HepG2 (cell line): ENCODE data around the gene PARP16. TPM values are rescaled to one million over a fixed set of nuclear protein-coding genes. Genes with fewer than 3 reads are reported as not detected.

ENCODE experiments used
- CAMTA2 ChIP-seq: sonication (generic); formaldehyde crosslinking; IDR thresholded peaks from 2 replicates; pipeline ENCODE4 v1.4.0; 2020; ENCODE audit warnings: mild to moderate bottlenecking, missing genetic modification reagents, borderline replicate concordance
- EHMT2 ChIP-seq: fragments of 200-600 bp; sonication (generic); IDR thresholded peaks from 2 replicates; pipeline ENCODE4 v1.7.0; 2017; ENCODE audit warnings: antibody characterized with exemption, low read depth, low read length, borderline replicate concordance
- NCOA2 ChIP-seq: sonication (generic); formaldehyde crosslinking; IDR thresholded peaks from 2 replicates; pipeline ENCODE4 v1.8.0; 2022; ENCODE audit warnings: inconsistent platforms
- NFE2L1 ChIP-seq: sonication (generic); formaldehyde crosslinking; IDR thresholded peaks from 2 replicates; pipeline ENCODE4 v1.4.0; 2020; ENCODE audit warnings: missing genetic modification reagents, mild to moderate bottlenecking, borderline replicate concordance
- PHF5A ChIP-seq: IDR thresholded peaks from one replicate; pipeline ENCODE4 v1.6.1; 2018; ENCODE audit warnings: low read depth, missing genetic modification reagents; ENCODE audit not compliant: unreplicated experiment
- RBM39 ChIP-seq: fragments of 200-400 bp; formaldehyde crosslinking; IDR thresholded peaks from one replicate; pipeline ENCODE4 v1.6.1; 2018; ENCODE audit warnings: antibody characterized with exemption, mild to moderate bottlenecking, low read depth, low read length; ENCODE audit not compliant: poor library complexity, severe bottlenecking
- SPEN ChIP-seq: sonication (generic); formaldehyde crosslinking; IDR thresholded peaks from 2 replicates; pipeline ENCODE4 v1.5.1; 2020; ENCODE audit warnings: low read depth, mild to moderate bottlenecking, missing genetic modification reagents
- TOPORS ChIP-seq: sonication (generic); formaldehyde crosslinking; IDR thresholded peaks from 2 replicates; pipeline ENCODE4 v1.8.0; 2023; ENCODE audit warnings: mild to moderate bottlenecking, missing genetic modification reagents
- ZBTB7B ChIP-seq: sonication (generic); formaldehyde crosslinking; IDR thresholded peaks from 2 replicates; pipeline ENCODE4 v1.4.0; 2020; ENCODE audit warnings: missing genetic modification reagents
- ZFP1 ChIP-seq: IDR thresholded peaks from 2 replicates; pipeline ENCODE4 v1.6.1; 2016
- ZNF20 ChIP-seq: sonication (generic); formaldehyde crosslinking; IDR thresholded peaks from 2 replicates; pipeline ENCODE4 v1.4.0; 2020; ENCODE audit warnings: mild to moderate bottlenecking, moderate library complexity, missing genetic modification reagents
- ZNF383 ChIP-seq: sonication (generic); formaldehyde crosslinking; IDR thresholded peaks from 2 replicates; pipeline ENCODE4 v1.4.0; 2020; ENCODE audit warnings: missing genetic modification reagents, mild to moderate bottlenecking, borderline replicate concordance
- ZNF839 ChIP-seq: sonication (generic); formaldehyde crosslinking; IDR thresholded peaks from 2 replicates; pipeline ENCODE4 v1.4.0; 2020; ENCODE audit warnings: missing genetic modification reagents, mild to moderate bottlenecking, borderline replicate concordance
- polyA plus RNA-seq, 8 experiments: library from polyadenylated mRNA; depleted of rRNA in 3 of 8; stranded (reverse) in 7 of 8; unstranded in 1 of 8; fragments of >200 nt; fragmentation: Illumina TruSeq in 4 of 8; extraction: Trizol in 4 of 8; gene quantifications; 2 replicates each; pipeline versions ENCODE4 v1.2.1 to v1.2.3, GENCODE V29; 2011 to 2016; ENCODE audit warnings: low read depth in 4 of 8, missing spikeins in 1 of 8, mixed read lengths in 1 of 8; ENCODE audit not compliant: insufficient read depth in 1 of 8
- total RNA-seq, 5 experiments: library from RNA; depleted of rRNA; stranded (reverse); fragments of >200 nt; fragmentation: Illumina TruSeq; extraction: Trizol; gene quantifications; 2 replicates each; pipeline ENCODE4 v1.2.3, GENCODE V29; 2016; ENCODE audit warnings: low read depth in 1 of 5
- TF ChIP-seq, protein P1 (sequence below), 2 experiments: IDR thresholded peaks; 2 replicates each; pipeline ENCODE4 v1.6.1; 2011 to 2012; ENCODE audit warnings: low read length in 2 of 2, borderline replicate concordance in 1 of 2, low read depth in 1 of 2, mild to moderate bottlenecking in 1 of 2, moderate library complexity in 1 of 2
- TF ChIP-seq, protein P2 (sequence below): sonication (generic); formaldehyde crosslinking; IDR thresholded peaks from 2 replicates; pipeline ENCODE4 v1.8.0; 2022; ENCODE audit warnings: mild to moderate bottlenecking, missing genetic modification reagents; ENCODE audit not compliant: insufficient replicate concordance
- TF ChIP-seq, protein P3 (sequence below): sonication (generic); formaldehyde crosslinking; IDR thresholded peaks from 2 replicates; pipeline ENCODE4 v1.5.0; 2020; ENCODE audit warnings: missing genetic modification reagents
- TF ChIP-seq, protein P4 (sequence below): sonication (generic); formaldehyde crosslinking; IDR thresholded peaks from 2 replicates; pipeline ENCODE4 v1.4.0; 2020; ENCODE audit warnings: mild to moderate bottlenecking, missing genetic modification reagents
- TF ChIP-seq, protein P5 (sequence below): sonication (generic); formaldehyde crosslinking; IDR thresholded peaks from 2 replicates; pipeline ENCODE4 v1.4.0; 2020; ENCODE audit warnings: missing genetic modification reagents, low read depth, mild to moderate bottlenecking, borderline replicate concordance
- TF ChIP-seq, protein P6 (sequence below): sonication (generic); formaldehyde crosslinking; IDR thresholded peaks from 2 replicates; pipeline ENCODE4 v1.4.0; 2020; ENCODE audit warnings: mild to moderate bottlenecking, missing genetic modification reagents

PARP16 gene
- total and polyA plus RNA-seq, 2 of the 13 experiments (the other 11 are each of a cell fraction or from before 2014, with no cell fraction given), result 6.8 to 7.6 TPM

DNA sequence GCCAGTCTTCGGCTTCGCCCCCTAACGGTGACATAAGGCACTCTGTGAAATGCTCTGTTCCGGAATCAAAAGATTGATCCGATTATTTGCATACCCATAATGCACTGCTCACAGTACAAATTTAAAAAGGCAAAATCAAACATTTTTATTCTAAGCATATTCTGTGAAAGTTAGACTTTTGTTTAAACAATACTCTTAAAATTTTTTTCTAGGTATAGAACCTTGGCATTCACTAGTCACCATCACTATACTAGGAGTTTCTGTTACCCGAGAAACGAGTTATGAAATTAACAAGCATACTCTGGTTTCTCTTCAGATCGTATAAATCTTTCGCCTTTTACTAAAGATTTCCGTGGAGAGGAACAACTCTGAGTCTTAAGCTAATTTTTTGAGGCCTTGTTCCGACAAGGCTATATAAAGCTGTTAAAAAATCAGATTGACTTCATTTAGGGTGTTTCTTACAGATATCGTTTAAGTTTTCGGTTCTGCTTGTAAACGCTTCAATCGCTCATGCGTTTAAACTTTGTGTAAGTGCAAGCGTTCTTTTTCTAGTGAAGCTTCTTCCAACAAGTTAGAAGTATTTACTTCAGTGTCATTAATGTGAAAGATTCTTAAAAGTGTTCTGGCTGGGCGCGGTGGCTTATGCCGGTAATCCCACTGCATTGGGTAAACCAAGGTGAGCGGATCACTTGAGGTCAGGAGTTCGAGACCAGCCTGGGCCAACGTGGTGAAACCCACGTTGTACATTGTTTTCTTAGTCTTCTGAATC lies 17.9 kb upstream of the PARP16 start, which contains the start of gene RNU5B-1 (continued):
- TF ChIP-seq PHF5A (CRISPR knock-in tag) (peak; percentile 90), TOPORS (CRISPR knock-in tag) (no peak; the same call in 1 of the 2 replicates), SPEN (CRISPR knock-in tag) (no peak), NFE2L1 (CRISPR knock-in tag) (no peak), NCOA2 (CRISPR knock-in tag) (peak; percentile 83), ZNF839 (CRISPR knock-in tag) (no peak), ZNF383 (CRISPR knock-in tag) (peak; percentile 93; the same call in 1 of the 2 replicates), ZFP1 (CRISPR knock-in tag) (peak; percentile 96), EHMT2 (no peak), ZBTB7B (CRISPR knock-in tag) (peak; percentile 53), CAMTA2 (CRISPR knock-in tag) (no peak), RBM39 (no peak), ZNF20 (peak; percentile 84; the same call in 1 of the 2 replicates)
- TF ChIP-seq, protein P1, sequence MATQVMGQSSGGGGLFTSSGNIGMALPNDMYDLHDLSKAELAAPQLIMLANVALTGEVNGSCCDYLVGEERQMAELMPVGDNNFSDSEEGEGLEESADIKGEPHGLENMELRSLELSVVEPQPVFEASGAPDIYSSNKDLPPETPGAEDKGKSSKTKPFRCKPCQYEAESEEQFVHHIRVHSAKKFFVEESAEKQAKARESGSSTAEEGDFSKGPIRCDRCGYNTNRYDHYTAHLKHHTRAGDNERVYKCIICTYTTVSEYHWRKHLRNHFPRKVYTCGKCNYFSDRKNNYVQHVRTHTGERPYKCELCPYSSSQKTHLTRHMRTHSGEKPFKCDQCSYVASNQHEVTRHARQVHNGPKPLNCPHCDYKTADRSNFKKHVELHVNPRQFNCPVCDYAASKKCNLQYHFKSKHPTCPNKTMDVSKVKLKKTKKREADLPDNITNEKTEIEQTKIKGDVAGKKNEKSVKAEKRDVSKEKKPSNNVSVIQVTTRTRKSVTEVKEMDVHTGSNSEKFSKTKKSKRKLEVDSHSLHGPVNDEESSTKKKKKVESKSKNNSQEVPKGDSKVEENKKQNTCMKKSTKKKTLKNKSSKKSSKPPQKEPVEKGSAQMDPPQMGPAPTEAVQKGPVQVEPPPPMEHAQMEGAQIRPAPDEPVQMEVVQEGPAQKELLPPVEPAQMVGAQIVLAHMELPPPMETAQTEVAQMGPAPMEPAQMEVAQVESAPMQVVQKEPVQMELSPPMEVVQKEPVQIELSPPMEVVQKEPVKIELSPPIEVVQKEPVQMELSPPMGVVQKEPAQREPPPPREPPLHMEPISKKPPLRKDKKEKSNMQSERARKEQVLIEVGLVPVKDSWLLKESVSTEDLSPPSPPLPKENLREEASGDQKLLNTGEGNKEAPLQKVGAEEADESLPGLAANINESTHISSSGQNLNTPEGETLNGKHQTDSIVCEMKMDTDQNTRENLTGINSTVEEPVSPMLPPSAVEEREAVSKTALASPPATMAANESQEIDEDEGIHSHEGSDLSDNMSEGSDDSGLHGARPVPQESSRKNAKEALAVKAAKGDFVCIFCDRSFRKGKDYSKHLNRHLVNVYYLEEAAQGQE (IDR thresholded peaks at IDR 0.05; ENCODE audit: borderline replicate concordance in 1 of 2, low read depth in 1 of 2, low read length in 2 of 2), result no peak
- TF ChIP-seq, protein P2, sequence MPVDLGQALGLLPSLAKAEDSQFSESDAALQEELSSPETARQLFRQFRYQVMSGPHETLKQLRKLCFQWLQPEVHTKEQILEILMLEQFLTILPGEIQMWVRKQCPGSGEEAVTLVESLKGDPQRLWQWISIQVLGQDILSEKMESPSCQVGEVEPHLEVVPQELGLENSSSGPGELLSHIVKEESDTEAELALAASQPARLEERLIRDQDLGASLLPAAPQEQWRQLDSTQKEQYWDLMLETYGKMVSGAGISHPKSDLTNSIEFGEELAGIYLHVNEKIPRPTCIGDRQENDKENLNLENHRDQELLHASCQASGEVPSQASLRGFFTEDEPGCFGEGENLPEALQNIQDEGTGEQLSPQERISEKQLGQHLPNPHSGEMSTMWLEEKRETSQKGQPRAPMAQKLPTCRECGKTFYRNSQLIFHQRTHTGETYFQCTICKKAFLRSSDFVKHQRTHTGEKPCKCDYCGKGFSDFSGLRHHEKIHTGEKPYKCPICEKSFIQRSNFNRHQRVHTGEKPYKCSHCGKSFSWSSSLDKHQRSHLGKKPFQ (CRISPR knock-in tag), result no peak
- TF ChIP-seq, protein P3, sequence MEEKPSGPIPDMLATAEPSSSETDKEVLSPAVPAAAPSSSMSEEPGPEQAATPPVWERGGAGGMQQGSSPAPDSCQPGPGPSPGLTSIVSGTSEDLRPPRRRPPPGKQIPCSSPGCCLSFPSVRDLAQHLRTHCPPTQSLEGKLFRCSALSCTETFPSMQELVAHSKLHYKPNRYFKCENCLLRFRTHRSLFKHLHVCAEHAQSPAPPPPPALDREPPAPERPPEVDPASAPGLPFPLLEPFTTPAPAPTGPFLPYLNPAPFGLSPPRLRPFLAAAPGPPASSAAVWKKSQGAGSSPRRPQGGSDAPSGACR, result no peak
- TF ChIP-seq, protein P4, sequence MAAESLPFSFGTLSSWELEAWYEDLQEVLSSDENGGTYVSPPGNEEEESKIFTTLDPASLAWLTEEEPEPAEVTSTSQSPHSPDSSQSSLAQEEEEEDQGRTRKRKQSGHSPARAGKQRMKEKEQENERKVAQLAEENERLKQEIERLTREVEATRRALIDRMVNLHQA (CRISPR knock-in tag), result peak; percentile 73; the same call in 1 of the 2 replicates
- TF ChIP-seq, protein P5, sequence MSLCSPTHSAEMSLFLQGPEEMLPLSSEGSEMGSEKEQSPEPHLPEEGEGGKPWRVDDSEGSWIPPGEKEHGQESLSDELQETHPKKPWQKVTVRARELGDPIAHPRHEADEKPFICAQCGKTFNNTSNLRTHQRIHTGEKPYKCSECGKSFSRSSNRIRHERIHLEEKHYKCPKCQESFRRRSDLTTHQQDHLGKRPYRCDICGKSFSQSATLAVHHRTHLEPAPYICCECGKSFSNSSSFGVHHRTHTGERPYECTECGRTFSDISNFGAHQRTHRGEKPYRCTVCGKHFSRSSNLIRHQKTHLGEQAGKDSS (CRISPR knock-in tag), result no peak
- TF ChIP-seq, protein P6, sequence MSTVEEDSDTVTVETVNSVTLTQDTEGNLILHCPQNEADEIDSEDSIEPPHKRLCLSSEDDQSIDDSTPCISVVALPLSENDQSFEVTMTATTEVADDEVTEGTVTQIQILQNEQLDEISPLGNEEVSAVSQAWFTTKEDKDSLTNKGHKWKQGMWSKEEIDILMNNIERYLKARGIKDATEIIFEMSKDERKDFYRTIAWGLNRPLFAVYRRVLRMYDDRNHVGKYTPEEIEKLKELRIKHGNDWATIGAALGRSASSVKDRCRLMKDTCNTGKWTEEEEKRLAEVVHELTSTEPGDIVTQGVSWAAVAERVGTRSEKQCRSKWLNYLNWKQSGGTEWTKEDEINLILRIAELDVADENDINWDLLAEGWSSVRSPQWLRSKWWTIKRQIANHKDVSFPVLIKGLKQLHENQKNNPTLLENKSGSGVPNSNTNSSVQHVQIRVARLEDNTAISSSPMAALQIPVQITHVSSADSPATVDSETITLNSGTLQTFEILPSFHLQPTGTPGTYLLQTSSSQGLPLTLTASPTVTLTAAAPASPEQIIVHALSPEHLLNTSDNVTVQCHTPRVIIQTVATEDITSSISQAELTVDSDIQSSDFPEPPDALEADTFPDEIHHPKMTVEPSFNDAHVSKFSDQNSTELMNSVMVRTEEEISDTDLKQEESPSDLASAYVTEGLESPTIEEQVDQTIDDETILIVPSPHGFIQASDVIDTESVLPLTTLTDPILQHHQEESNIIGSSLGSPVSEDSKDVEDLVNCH, result no peak
